Activated CD8-positive, alpha-beta memory T cell treated with anti-CD3 and anti-CD28 coated beads, Interleukin-2, amount 10 ng/mL, durations not matched to agents 7 days and 5 days (primary cell): ENCODE results near the gene TRIML2. TPM values are rescaled to one million over a fixed set of nuclear protein-coding genes. Genes with fewer than 3 reads are reported as not detected.

ENCODE experiments used
- ATAC-seq: fragments of 150-1000 bp; cut with Tn5 transposase; one replicate; pipeline ENCODE4 v1.10.0; 2021; ENCODE audit warnings: moderate library complexity
- CTCF ChIA-PET: fragments of 350-600 bp; sonication (Branson Sonifier 250); formaldehyde crosslinking; loops from one replicate; lab custom pipeline; 2021; ENCODE audit warnings: antibody characterized with exemption; lab: Charles Lee
- DNase-seq: peaks from one replicate; pipeline ENCODE4 v3.0.0-alpha.2; 2020
- H3K27ac Mint-ChIP-seq: one replicate; pipeline ENCODE4 v1.8.0; 2021; ENCODE audit warnings: mild to moderate bottlenecking, mixed read lengths
- H3K27me3 Mint-ChIP-seq: one replicate; pipeline ENCODE4 v1.8.0; 2021; ENCODE audit warnings: mixed read lengths
- H3K36me3 Mint-ChIP-seq: one replicate; pipeline ENCODE4 v1.8.0; 2021; ENCODE audit warnings: mild to moderate bottlenecking, mixed read lengths
- H3K4me1 Mint-ChIP-seq: one replicate; pipeline ENCODE4 v1.8.0; 2021; ENCODE audit warnings: mixed read lengths
- H3K4me3 Mint-ChIP-seq: one replicate; pipeline ENCODE4 v1.8.0; 2021; ENCODE audit warnings: mild to moderate bottlenecking, moderate library complexity, mixed read lengths
- H3K9me3 Mint-ChIP-seq: one replicate; pipeline ENCODE4 v1.8.0; 2022; ENCODE audit warnings: low read depth, mixed read lengths
- total RNA-seq, 2 experiments: library from RNA; stranded (reverse); gene quantifications; one replicate each; pipeline ENCODE4 v1.2.3, GENCODE V29; 2021

Gene TRIML2
- not detected for total RNA-seq

DNA sequence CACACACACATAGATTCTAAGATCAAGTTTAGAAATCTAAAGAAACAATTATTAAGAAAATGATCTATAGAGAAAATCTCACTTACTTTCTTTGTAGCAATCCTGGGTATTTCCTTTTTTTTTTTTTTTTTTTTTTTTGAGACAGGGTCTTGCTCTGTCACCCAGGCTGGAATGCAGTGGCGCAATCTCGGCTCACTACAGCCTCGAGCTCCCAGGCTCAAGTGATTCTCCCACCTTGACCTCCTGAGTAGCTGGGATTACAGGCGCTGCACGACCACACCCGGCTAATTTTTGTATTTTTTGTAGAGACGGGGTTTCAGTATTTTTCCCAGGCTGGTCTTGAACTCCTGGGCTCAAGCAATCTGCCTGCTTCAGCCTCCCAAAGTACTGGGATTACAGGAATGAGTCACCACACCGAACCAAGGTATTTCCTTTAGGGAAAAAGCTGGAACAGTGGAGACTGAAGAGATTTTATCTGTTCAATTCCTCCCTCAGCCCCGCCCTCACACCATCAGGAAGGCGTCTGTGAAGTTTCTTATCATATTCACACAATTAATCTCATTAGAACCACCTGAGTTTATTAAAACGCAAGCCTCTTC, at the start of gene TRIML2:
TRIML2 (minus strand) TSS at position 447 of the 599 bp plus-strand sequence. CDS start 4,235 bp downstream, outside the sequence.
- Mint-ChIP-seq H3K4me1 (no peaks in the 10 kb centered on the region), H3K36me3 (peaks cover 1% of the 10 kb centered on the region)

GRCh38 chr4:188158336-188158735, 48.9 kb upstream of the TRIML2 start:
- DNase-seq = no peak
- no peaks in the 10 kb centered on the region for H3K4me1 Mint-ChIP-seq
- H3K27me3 Mint-ChIP-seq = no peaks in the 10 kb centered on the region
- H3K36me3 Mint-ChIP-seq = no peaks in the 10 kb centered on the region
- no peak overlapping the region for H3K4me3 Mint-ChIP-seq
- H3K9me3 Mint-ChIP-seq = peaks cover 4% of the 10 kb centered on the region
- CTCF ChIA-PET = no interaction called here
- H3K27ac Mint-ChIP-seq = no peak overlapping the region
- no peak for ATAC-seq

More for the DNA sequence above, at the start of gene TRIML2:
- no peaks in the 10 kb centered on the region for H3K27me3 Mint-ChIP-seq
- H3K27ac Mint-ChIP-seq = no peak within 1 kb of the TSS
- DNase-seq (no peak), ATAC-seq (no peak)
- peaks cover 13% of the 10 kb centered on the region for H3K9me3 Mint-ChIP-seq
- CTCF ChIA-PET = no interaction called here
- no peak within 1 kb of the TSS for H3K4me3 Mint-ChIP-seq

DNA sequence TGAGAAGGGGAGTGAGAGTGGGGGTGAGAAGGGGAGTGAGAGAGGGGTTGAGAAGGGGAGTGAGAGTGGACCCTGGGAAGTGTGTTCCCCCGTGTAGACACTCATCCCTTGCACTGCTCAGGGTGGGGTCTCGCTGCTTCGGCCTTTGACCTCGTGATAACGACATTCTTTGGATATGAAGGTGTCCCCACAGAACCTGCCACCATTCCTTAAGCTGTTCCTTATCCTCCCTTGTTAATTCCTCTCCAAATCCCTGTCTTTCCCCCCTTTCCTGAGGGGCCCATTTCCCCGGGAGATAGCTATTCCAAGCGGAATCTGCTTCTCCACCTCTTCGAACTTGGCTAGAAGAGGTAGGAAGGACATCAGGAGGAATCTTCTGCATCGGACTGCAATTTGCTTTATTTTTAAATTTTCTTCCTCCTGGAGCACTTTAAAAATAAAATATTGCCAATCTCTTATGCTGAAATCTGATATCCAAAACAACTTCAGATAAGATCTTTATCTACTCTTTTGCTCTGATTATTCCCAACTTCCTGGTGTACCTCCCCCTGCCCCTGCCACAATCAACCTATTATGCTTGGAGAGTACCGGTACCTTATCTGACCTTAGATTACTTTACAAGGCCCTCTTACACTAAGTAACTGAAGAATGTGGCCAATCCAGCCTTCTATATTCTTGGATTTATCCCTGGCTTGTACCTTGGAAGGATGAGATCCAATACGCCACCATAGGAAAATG, 45.4 kb upstream of the TRIML2 start:
- no peaks in the 10 kb centered on the region for H3K36me3 Mint-ChIP-seq
- no peak for DNase-seq
- H3K9me3 Mint-ChIP-seq = no peaks in the 10 kb centered on the region
- no peaks in the 10 kb centered on the region for H3K27me3 Mint-ChIP-seq
- H3K4me3 Mint-ChIP-seq = no peak overlapping the region
- no peak overlapping the region for H3K27ac Mint-ChIP-seq
- no peaks in the 10 kb centered on the region for H3K4me1 Mint-ChIP-seq
- CTCF ChIA-PET = no interaction called here
- no peak for ATAC-seq

DNA sequence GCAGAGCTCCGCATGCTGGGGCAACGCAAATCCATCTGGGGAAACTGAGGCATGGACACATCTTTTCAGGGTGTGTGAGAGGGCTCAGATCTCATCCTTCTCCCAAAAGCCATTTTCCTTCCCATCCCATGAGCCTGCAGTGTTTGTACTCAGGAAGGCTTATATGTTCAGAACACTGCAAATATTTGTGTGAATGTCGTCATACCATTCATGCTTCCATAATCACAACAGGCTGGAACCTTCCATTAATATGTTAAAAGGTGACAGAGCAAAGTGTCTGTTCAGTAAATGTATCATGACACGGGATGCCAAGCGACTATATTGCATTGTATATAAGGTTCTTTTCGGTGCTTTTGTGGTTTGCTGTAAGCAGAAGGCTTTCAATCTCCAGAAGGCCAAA, 38.4 kb upstream of the TRIML2 start:
- no peak for DNase-seq
- peaks cover 8% of the 10 kb centered on the region for H3K9me3 Mint-ChIP-seq
- H3K36me3 Mint-ChIP-seq = no peaks in the 10 kb centered on the region
- H3K27me3 Mint-ChIP-seq = no peaks in the 10 kb centered on the region
- no peaks in the 10 kb centered on the region for H3K4me1 Mint-ChIP-seq
- no peak overlapping the region for H3K4me3 Mint-ChIP-seq
- CTCF ChIA-PET = no interaction called here
- ATAC-seq = no peak
- no peak overlapping the region for H3K27ac Mint-ChIP-seq

DNA sequence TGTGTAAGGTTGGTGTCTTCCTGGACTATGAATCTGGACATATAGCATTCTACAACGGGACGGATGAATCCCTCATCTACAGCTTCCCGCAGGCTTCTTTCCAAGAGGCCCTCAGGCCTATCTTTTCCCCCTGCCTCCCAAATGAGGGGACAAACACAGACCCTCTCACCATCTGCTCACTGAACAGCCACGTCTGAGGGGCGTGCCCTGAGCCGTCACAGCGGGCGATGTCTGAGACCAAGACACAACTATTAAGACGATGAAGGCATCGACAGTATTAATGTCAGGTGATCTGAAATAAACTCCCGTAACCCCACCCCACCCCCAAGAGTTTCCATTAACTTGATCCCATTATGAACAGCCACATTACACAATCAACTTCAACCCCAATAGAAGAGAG, 37.8 kb upstream of the TRIML2 start:
- Mint-ChIP-seq H3K4me1 (no peaks in the 10 kb centered on the region), H3K27me3 (no peaks in the 10 kb centered on the region), H3K27ac (no peak overlapping the region), H3K4me3 (no peak overlapping the region), H3K36me3 (no peaks in the 10 kb centered on the region), H3K9me3 (peaks cover 10% of the 10 kb centered on the region)
- ATAC-seq = no peak
- CTCF ChIA-PET = no interaction called here
- no peak for DNase-seq

DNA sequence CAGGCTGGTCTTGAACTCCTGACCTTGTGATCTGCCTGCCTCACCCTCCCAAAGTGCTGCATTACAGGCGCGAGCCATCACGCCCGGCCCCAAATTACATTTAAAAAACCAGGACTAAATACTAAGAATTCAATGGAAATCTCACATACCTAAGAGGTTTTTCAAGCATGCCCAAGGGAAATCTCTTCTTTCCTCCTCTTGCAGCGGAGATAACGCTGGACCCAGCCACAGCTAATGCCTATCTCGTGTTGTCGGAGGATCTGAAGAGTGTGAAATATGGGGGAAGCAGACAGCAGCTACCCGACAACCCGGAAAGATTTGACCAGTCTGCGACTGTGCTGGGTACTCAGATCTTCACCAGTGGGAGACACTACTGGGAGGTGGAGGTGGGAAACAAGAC, 37.2 kb upstream of the TRIML2 start:
- ATAC-seq = no peak
- no peaks in the 10 kb centered on the region for H3K36me3 Mint-ChIP-seq
- no peak overlapping the region for H3K27ac Mint-ChIP-seq
- H3K4me3 Mint-ChIP-seq = no peak overlapping the region
- H3K9me3 Mint-ChIP-seq = peaks cover 11% of the 10 kb centered on the region
- DNase-seq = no peak
- CTCF ChIA-PET = no interaction called here
- no peaks in the 10 kb centered on the region for H3K27me3 Mint-ChIP-seq
- H3K4me1 Mint-ChIP-seq = no peaks in the 10 kb centered on the region

DNA sequence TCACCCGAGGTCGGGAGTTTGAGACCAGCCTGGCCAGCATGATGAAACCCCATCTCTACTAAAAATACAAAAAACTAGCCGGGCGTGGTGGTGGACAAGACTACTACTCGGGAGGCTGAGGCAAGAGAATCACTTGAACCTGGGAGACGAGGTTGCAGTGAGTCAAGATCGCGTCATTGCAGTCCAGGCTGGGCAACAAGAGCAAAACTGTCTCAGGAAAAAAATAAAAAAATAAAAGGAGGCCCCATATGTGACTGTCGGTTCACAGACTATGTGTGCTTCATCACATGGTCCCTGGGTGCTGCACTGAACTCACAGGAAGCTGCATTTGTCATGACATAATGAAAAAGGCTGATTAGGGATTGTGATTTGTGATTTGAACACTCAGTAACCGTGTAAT, 36.2 kb upstream of the TRIML2 start:
- Mint-ChIP-seq H3K36me3 (no peaks in the 10 kb centered on the region), H3K4me3 (no peak overlapping the region), H3K4me1 (no peaks in the 10 kb centered on the region), H3K27ac (no peak overlapping the region), H3K9me3 (peaks cover 11% of the 10 kb centered on the region), H3K27me3 (no peaks in the 10 kb centered on the region)
- no peak for DNase-seq
- ATAC-seq = no peak
- CTCF ChIA-PET = no interaction called here

GRCh38 chr4:188143731-188144130, 34.3 kb upstream of the TRIML2 start:
- CTCF ChIA-PET = no interaction called here
- DNase-seq (no peak), ATAC-seq (no peak)
- Mint-ChIP-seq H3K9me3 (peaks cover 12% of the 10 kb centered on the region), H3K4me3 (no peak overlapping the region), H3K27ac (no peak overlapping the region), H3K36me3 (no peaks in the 10 kb centered on the region), H3K4me1 (no peaks in the 10 kb centered on the region), H3K27me3 (no peaks in the 10 kb centered on the region)

- Mint-ChIP-seq H3K27me3 (no peaks in the 10 kb centered on the region), H3K4me3 (no peak overlapping the region), H3K4me1 (no peaks in the 10 kb centered on the region), H3K9me3 (peaks cover 10% of the 10 kb centered on the region), H3K27ac (no peak overlapping the region), H3K36me3 (no peaks in the 10 kb centered on the region)
- CTCF ChIA-PET = no interaction called here
- ATAC-seq (no peak), DNase-seq (no peak)
Measured at GRCh38 chr4:188139671-188140070, 30.3 kb upstream of the TRIML2 start.

GRCh38 chr4:188139141-188139540, 29.7 kb upstream of the TRIML2 start, which contains the start of gene TRIML1:
TSS of gene TRIML1 (plus strand) at chr4:188139441. CDS start at chr4:188139559, 118 bp downstream.
- no peak for ATAC-seq

GRCh38 chr4:188138227-188138626, 28.8 kb upstream of the TRIML2 start:
- Mint-ChIP-seq H3K27ac (no peak overlapping the region), H3K36me3 (no peaks in the 10 kb centered on the region), H3K9me3 (peaks cover 10% of the 10 kb centered on the region), H3K4me1 (no peaks in the 10 kb centered on the region), H3K27me3 (no peaks in the 10 kb centered on the region), H3K4me3 (no peak overlapping the region)
- CTCF ChIA-PET = no interaction called here
- DNase-seq (no peak), ATAC-seq (no peak)

More at GRCh38 chr4:188139141-188139540, 29.7 kb upstream of the TRIML2 start, which contains the start of gene TRIML1:
- Mint-ChIP-seq H3K27ac (no peak within 1 kb of the TSS), H3K4me3 (no peak within 1 kb of the TSS), H3K36me3 (no peaks in the 10 kb centered on the region), H3K27me3 (no peaks in the 10 kb centered on the region), H3K9me3 (peaks cover 10% of the 10 kb centered on the region), H3K4me1 (no peaks in the 10 kb centered on the region)
- CTCF ChIA-PET = no interaction called here
- DNase-seq = no peak

DNA sequence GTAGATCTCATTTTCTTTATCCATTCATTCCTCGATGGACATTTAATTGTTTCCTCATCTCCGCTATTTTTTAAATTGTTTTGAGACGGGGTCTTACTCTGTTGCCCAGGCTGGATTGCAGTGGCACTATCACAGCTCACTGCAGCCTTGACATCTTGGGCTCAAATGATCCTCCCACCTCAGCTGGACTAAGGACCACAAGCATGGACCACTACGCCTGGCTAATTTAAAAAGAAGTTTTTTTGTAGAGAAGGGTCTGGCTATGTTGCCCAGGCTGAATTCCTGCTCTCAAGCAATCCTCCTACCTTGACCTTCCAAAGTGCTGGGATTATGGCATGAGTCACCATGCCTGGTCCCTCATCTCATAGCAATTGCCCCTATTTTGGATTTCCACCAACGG, 22.8 kb upstream of the TRIML2 start:
- ATAC-seq (no peak), DNase-seq (no peak)
- CTCF ChIA-PET = no interaction called here
- Mint-ChIP-seq H3K9me3 (peaks cover 11% of the 10 kb centered on the region), H3K36me3 (peaks cover 1% of the 10 kb centered on the region), H3K4me3 (no peak overlapping the region), H3K27me3 (no peaks in the 10 kb centered on the region), H3K27ac (no peak overlapping the region), H3K4me1 (no peaks in the 10 kb centered on the region)

- H3K27ac Mint-ChIP-seq = no peak overlapping the region
- no peaks in the 10 kb centered on the region for H3K27me3 Mint-ChIP-seq
- peaks cover 1% of the 10 kb centered on the region for H3K36me3 Mint-ChIP-seq
- DNase-seq = no peak
- no peaks in the 10 kb centered on the region for H3K4me1 Mint-ChIP-seq
- ATAC-seq = no peak
- CTCF ChIA-PET = no interaction called here
- H3K9me3 Mint-ChIP-seq = peaks cover 19% of the 10 kb centered on the region
- no peak overlapping the region for H3K4me3 Mint-ChIP-seq
Measured at GRCh38 chr4:188130355-188130754, 21.0 kb upstream of the TRIML2 start.

DNA sequence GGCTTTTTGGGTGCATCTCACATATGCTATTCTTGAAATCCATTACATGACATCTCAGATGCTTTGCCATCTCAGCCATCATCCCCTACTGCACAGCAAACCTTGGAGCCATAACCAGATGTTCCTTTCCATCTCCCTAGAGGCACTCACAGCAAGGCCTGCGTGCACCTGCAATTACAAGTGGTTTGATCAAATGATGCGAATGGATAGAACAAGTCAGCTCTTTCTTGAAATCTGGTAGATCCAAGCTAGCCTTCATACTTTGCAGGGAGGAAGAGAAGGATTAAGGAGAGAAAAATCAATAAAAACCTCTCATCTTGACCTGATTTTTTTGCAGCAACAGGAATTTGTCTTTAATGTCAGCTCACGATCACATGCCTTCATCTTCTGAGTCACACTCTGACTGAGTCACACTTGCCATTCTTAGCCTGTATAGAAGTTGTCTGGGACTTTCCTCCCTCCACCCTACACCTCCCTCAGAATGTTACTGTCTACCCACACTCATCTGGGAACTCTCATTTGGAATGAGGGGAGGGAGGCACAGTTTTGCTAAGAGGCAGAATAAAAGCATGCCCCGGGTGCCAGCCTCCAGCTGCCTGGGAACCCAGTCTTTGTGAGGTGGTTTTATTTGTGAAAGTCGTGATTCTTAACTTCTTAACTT, 17.9 kb upstream of the TRIML2 start:
- no peaks in the 10 kb centered on the region for H3K27me3 Mint-ChIP-seq
- no peak for DNase-seq
- ATAC-seq = no peak
- CTCF ChIA-PET = no interaction called here
- H3K4me1 Mint-ChIP-seq = no peaks in the 10 kb centered on the region
- no peak overlapping the region for H3K4me3 Mint-ChIP-seq
- H3K27ac Mint-ChIP-seq = no peak overlapping the region
- H3K9me3 Mint-ChIP-seq = peaks cover 19% of the 10 kb centered on the region
- peaks cover 1% of the 10 kb centered on the region for H3K36me3 Mint-ChIP-seq
